Activated T-cell treated with anti-CD3 and anti-CD28 coated beads for 4 hours (primary cell): ENCODE data around the gene COL11A1.
"Not testable (repeated sequence)": the region's sequence is repeated elsewhere in the genome, so short reads cannot be mapped to it uniquely, and the experiment has no call there.

Experiments
- DNase-seq: peaks from one replicate; pipeline ENCODE4 v3.0.0-alpha.2; 2020

Gene COL11A1

GRCh38 chr1:103108376-103109150, at the start of gene COL11A1:
Gene COL11A1 (minus strand): TSS chr1:103108522. CDS start chr1:103108178, 344 bp downstream.
- no peak for DNase-seq

- no peak for DNase-seq
Observed at GRCh38 chr1:103156966-103157365, 48.6 kb upstream of the COL11A1 start.

- no peak for DNase-seq
Observed at GRCh38 chr1:103146166-103146565, 37.8 kb upstream of the COL11A1 start.

- no peak for DNase-seq
Observed at GRCh38 chr1:103145449-103145848, 37.1 kb upstream of the COL11A1 start.

GRCh38 chr1:103144681-103145080, 36.4 kb upstream of the COL11A1 start:
- no peak for DNase-seq

- DNase-seq, result no peak
Observed at GRCh38 chr1:103142461-103142860, 34.1 kb upstream of the COL11A1 start.

- DNase-seq, result no peak
Observed at GRCh38 chr1:103129796-103130195, 21.5 kb upstream of the COL11A1 start.

- no peak for DNase-seq
Observed at GRCh38 chr1:103129255-103129654, 20.9 kb upstream of the COL11A1 start.

- DNase-seq, result not testable (repeated sequence)
Observed at GRCh38 chr1:103128256-103128655, 19.9 kb upstream of the COL11A1 start.

- no peak for DNase-seq
Observed at GRCh38 chr1:103125219-103125618, 16.9 kb upstream of the COL11A1 start.

GRCh38 chr1:103122983-103123720, 14.8 kb upstream of the COL11A1 start:
- DNase-seq, result no peak

- no peak for DNase-seq
Observed at GRCh38 chr1:103120981-103121380, 12.7 kb upstream of the COL11A1 start.

GRCh38 chr1:103112546-103112945, 4.2 kb upstream of the COL11A1 start:
- no peak for DNase-seq

GRCh38 chr1:103111926-103112325, 3.6 kb upstream of the COL11A1 start:
- DNase-seq, result no peak

GRCh38 chr1:103110701-103111100, 2.4 kb upstream of the COL11A1 start:
- DNase-seq, result no peak

- no peak for DNase-seq
Observed at GRCh38 chr1:103109311-103109920, 1.1 kb upstream of the COL11A1 start.

- DNase-seq, result no peak
Observed at GRCh38 chr1:103107741-103108375, 464 bp downstream of the COL11A1 start.

GRCh38 chr1:103106426-103107341, 1.6 kb downstream of the COL11A1 start:
- DNase-seq, result no peak

GRCh38 chr1:103101399-103101798, 6.9 kb downstream of the COL11A1 start:
- no peak for DNase-seq

GRCh38 chr1:103089221-103089620, 19.1 kb downstream of the COL11A1 start:
- DNase-seq, result no peak

- no peak for DNase-seq
Observed at GRCh38 chr1:103087256-103087655, 21.1 kb downstream of the COL11A1 start.

- DNase-seq, result no peak
Observed at GRCh38 chr1:103084181-103084580, 24.1 kb downstream of the COL11A1 start.
